OCI-M1 (cell line): ENCODE measurements around the gene SEMA6A.

ENCODE experiments used
- DNase-seq: peaks from one replicate; lab custom pipeline; 2025; lab: John Stamatoyannopoulos, UW

Gene SEMA6A

DNA sequence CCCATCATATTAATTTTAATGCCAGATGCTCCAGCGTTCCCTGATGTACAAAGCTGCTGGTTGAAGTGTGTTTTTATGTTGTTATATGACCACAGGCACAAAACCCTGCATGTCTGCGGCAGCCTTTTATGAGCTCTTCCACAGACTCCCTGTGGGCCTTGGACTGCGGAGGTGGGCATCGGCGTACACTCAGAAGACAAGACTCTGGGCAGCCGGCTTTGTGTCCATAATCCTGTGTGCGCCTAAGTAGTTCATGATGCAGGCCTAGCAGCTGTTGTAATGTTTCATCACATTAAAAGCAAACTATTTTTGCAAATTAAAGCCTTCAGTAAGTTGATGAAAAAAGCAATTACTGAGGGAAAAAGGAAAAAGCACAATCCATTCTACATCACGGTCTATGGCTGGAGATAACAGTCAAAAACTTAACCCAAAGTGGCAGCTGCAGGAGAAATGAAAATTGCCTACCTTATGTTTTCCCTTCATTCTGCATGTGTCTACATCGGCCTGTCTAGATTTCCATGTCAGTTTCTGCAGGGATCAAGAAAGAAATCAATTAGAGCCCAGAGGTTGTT is 78.8 kb downstream of the SEMA6A start:
- no peak for DNase-seq

GRCh38 chr5:116494784-116495450 is 79.7 kb downstream of the SEMA6A start:
- DNase-seq, result no peak

DNA sequence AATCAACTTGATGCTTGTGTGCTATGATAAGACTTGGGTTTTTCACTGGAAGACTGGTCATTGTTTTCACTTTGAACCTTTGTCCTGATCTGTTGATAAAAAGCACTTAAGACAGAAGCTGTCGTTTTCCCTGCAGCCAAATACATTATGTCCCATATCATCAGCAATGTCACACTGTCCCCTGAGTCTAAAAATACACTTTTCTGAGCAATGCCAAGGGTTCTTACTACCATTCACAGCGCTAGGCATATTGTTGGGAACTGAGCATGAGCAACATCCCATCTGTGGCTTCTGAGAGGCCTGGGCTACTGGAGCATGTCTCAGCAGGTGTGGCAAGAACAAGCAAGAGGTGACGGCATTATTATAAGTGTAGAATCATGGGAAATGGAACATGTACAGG is 81.8 kb downstream of the SEMA6A start:
- DNase-seq, result peak; percentile 49

DNA sequence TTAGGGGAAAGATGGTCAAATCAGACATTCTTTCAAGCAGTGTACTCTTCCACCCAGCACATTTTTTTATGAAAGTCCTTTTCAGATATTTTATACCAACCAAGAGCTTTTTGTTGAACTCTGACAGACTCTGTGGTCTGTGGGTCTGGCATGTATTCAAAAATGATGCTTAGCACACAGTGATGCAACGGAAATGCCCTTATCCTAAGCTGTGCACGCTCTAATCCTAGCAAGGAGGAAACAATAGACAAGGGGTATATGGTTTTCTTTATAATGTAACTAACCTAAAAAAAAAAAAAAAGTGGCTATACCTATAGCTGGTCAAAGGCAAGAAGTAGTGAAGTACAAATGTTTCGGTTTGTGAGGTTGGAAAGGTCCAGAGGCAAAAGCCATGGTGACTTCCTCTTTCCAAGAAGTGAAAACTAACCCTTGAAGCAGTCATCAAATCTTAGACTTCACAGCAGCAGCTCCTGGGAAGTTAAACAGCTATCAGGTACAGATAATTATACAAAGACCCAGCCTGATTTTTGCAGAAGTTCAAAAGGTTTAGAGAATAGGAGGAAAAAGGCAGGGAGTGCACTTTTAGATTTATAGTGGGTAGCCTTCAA is 82.5 kb downstream of the SEMA6A start:
- peak; percentile 85 for DNase-seq

DNA sequence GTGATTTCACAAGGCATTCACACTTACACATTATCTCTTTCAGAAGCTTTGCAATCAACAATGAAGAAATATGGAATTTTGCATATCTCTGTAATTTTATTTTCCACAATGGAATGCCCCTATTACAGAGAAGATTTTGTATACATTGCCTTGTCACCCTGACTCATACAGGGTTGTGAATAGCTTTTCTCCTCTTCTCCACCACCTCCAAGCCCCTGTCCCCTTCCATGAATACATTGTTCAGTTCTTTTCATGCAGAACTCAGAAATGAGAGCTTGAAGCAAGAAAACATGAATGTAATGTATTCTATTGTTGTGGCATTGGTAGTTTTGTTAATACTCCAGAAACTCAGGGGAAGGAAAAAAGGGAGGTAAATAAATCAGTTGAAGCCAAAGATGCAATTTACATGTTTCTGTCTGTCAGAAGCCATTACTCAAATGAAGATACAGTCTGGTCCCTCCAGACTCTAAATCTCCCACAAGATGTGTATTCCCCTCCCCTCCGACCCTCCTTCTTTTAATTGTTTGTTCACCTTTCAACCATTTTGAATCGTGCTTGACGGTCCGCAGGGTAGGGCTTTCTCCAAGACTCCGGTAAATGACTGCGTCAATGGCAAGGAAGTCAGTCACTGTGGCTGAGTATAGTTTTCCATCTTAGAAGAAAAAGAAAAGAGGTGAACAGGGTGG is 86.1 kb downstream of the SEMA6A start:
- DNase-seq, result no peak

DNA sequence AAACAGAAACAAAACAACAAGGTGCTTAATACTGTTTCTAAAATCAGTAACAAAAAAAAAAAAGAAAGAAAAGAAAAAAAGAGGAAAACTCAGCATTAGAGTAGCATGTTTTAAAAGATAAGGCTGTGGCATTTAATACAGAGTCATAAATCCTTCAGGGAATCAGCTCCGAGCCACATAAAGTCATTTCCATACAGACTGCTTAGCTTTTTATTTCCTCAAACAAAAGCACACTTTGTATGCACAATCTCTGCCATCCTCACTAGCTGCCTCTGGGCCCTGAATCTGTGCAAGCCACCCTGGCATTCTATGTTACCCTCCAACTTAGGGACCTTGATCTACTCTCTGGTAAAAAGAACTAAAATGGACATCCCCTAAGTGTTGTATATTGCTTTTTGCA is 87.6 kb downstream of the SEMA6A start:
- DNase-seq, result peak; percentile 29

DNA sequence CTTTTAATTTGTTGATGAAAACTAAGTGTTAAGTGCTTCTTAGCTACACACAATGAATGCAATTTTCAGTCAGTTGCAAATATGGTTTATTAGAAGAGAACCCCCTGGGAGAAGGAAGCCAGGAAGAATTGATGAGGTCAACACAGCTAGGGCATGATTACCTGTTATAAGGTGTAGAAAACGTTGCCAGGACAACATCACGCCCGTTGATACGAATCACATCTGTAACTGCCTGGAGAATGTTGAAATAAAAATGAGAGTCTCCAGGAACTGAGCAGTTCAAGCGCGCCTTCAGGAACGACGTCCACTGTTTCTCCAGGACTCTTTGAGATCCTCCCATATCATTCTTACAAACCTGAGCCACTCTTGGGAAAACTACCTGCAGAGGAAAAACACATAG is 88.0 kb downstream of the SEMA6A start:
- DNase-seq, result no peak

DNA sequence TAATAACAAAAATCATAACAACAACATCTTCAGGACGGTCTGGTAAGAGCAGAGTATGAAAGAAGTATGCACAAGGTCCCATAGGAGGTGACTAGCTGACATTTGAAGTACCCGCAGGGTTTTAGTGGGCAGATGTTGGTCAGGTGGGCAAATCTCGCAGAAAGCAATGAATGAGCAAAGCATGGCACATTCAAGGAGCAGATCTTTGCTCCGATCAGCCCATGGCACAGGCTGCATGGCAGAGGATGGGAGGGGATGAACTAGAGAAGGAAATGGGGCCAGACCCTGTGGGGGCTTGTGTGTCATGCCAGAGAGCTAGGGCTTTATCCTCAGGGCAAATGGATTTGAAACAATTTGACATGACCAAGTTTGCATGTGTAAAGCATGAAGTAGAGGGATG is 90.0 kb downstream of the SEMA6A start:
- DNase-seq, result no peak

- no peak for DNase-seq
These were observed 92.2 kb downstream of the SEMA6A start for GRCh38 chr5:116482394-116482793.

DNA sequence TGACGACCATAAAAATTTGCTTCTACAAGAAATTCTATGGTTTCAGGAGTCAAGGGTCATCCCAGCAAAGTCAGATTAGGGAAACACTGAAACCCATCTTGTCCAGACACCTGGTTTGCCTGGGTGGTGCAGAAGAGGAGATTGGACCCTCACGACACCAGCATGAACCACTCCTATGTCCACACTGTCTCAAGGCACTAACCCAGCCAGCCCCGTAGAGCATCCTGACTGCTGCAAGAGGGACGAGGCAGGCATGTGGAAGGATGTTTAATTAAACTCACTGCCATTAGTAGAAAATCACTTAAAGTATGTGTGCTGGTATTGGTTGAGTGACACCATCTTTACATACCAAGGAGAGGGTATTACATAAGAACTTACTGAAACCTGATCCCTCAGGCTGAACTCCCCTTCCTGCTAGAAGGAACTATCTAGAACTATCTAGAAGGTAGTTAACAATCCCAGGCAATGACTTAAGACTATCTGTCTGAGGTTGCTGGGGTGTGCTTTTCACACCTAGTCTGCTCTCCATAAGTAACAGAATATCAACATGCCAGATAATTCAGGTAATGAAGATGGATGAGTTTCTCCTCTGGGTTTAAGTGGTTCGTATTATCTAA is 93.6 kb downstream of the SEMA6A start:
- no peak for DNase-seq

GRCh38 chr5:116479776-116480675 is 94.6 kb downstream of the SEMA6A start:
- DNase-seq, result no peak

- DNase-seq, result peak; percentile 28
These were observed 96.1 kb downstream of the SEMA6A start for GRCh38 chr5:116478491-116478890.

DNA sequence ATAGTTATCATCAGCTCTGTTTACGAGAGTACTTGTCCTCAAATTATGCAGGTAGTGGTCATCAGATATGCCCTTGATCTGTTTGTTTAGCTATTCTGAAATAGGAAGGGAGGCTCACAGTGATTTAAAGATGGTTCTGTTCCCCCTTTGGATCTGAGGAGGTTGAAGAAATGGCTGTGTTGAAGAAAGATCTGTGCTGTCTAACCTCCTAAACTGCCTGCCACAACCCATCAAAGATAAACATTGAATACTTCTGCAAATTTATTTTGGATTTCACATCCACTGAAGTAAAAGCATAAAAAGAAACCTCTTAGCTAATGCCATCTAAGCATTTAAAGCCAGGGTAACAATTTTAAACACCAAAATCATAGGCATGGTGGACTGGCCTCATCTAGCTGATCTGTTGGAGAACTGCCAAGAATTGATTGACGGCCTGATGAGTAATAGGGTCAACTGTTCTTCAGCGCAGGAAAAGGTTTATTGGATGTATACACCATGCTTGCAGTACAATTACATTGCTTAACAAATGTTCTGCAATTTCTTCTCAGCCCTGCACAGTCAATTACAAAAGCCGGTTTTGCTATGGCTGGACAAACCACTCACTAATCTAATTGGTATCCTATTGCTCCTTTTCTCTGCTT is 97.6 kb downstream of the SEMA6A start:
- DNase-seq, result no peak

- DNase-seq, result no peak
These were observed 99.3 kb downstream of the SEMA6A start for GRCh38 chr5:116475338-116475737.

DNA sequence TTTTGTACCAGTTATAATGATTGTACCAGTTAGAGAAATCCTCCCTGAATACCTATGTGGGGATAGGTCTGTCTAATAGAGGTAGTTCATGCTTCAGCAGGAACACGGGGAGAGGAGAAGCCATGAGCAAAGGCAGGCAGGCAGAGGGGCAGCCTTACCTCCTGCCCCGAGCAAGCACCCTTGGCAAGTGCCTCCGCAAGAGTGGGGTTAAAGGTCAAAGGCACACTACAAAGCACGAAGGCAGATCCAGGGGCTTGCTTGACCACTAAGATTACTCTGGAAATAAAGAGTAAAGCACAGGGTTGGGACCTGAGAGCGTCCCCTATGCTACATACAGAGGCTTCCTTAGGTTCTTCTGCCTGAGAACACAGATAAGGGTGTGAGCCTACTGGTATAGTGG is 100.9 kb downstream of the SEMA6A start:
- DNase-seq, result no peak

GRCh38 chr5:116472274-116472673 is 102.3 kb downstream of the SEMA6A start:
- DNase-seq, result no peak

DNA sequence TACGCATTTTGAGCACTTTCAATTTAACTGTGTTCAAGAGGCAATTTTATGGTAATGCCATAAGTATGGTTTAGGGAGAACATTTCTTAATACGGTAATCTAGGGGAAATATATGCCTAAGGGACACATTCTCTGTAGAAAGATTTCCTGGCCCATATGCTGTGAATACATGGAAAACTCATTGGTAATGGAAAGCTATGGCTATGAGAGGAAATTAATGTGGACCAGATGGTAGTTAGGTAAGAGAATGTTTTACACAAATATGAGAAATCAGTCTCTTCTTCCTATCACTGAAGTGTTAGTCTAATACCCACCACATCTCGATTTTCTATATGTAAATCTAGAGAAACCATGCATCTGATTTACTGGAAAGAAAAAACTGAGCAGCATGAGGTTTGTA is 105.0 kb downstream of the SEMA6A start:
- DNase-seq, result no peak

DNA sequence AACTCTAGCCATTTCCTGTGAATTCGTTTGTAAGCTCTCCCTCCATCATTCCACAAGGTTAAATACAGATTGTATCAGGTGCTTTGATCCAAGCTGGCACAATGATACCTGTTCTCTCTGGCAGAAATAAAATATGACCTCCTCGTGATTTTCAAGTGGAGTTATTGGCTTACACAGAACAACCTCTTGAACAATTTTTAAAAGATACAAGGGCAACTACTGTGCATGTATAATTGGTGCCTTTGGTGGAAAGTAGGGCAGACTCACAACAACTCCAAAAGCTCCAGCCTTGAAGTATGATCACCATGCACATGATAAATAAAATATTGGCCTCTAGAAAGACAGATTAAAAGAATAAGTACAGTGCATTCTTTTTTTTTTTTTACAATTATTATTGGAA is 106.0 kb downstream of the SEMA6A start:
- no peak for DNase-seq

DNA sequence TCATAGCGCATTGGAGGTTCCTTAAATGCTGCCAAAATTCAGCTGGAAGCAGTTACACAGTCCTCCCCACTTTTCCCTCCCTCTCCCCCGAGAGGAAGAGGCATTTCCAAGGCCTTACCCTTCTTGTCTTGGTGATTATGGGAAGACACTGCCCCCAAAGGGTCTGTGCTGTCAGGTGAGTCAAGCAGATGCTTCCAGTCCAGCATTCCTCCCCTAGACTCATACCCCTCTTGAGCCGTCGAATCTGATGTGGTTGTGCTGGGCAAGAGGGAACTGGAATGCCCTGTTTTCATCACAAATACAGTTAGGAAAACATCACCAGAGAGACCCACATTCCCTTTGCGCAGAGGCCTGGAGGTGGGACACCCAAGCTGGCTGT is 107.2 kb downstream of the SEMA6A start:
- DNase-seq, result no peak

- DNase-seq, result no peak
These were observed 107.7 kb downstream of the SEMA6A start for GRCh38 chr5:116466727-116467464.

DNA sequence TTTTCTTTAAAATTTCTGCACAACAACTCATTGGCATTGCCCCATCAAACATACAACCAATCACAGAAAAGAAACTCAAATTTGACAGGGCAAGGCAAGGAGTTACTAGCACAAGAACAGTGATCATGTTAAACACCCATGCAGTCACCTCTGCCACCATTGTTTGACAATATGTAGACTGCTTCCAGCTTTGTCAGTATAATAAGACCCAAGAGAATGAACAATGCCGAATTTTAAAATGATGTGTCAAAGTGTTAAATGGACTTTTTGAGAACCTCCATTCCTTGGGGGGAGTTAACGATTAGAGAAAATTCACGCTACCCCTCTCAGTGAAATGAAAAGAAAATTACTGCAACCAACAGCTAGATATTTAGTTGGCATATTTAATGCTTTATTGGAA is 109.2 kb downstream of the SEMA6A start:
- no peak for DNase-seq
